NCI-H2107 treated with DMSO at 0.1 percent for 48 hours (cell line): ENCODE data around the gene GPRC5A.

Source experiments
- DNase-seq: peaks from one replicate; lab custom pipeline; 2025; ENCODE audit not compliant: unreplicated experiment; lab: John Stamatoyannopoulos, UW

GPRC5A gene

GRCh38 chr12:12883369-12884001 is 7.9 kb upstream of the GPRC5A start:
- DNase-seq = no peak

- peak; percentile 78 for DNase-seq
Observed at GRCh38 chr12:12885096-12885792, 6.1 kb upstream of the GPRC5A start.

GRCh38 chr12:12887471-12887870 is 3.9 kb upstream of the GPRC5A start:
- DNase-seq = no peak

DNA sequence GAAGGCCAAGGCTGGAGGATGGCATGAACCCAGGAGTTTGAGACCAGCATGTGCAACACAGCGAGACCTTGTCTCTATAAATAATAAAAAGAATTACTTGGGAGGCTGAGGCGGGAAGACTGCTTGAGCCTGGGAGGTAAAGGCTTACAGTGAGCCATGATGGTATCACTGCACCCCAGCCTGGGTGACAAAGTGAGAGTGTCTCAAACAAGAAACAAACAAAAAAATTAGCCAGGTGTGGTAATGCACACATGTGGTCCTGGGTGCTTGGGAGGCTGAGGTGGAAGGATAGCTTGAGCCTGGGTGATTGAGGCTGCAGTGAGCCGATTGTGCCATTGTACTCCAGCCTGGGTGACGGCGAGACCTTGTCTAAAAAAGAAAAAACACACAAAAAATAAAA is 1.7 kb upstream of the GPRC5A start:
- no peak for DNase-seq

GRCh38 chr12:12890543-12891079 is 751 bp upstream of the GPRC5A start:
- DNase-seq = peak; percentile 38

DNA sequence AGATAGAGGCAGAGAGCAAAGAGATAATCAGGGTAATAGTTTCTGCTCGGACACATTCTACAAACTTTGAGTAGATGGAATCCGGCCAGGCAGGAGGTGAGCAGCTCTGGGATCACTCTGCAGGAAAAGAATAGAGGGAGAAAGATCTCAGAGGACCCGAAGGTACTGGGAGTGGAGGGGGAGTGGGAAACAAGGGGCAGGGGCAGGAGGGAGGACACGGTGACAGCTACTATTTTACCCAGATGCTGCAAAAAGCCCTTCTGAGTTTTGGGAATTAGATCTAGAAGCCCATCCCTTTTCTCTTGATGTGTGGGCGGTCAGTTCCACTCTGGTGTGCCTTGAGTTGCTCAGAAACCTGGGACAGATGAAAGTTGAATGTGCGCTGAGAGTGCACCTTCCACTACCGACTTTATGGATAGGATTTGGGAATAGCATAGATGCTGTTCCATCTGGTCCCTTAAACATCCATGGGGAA is 556 bp downstream of the GPRC5A start:
- DNase-seq = no peak

DNA sequence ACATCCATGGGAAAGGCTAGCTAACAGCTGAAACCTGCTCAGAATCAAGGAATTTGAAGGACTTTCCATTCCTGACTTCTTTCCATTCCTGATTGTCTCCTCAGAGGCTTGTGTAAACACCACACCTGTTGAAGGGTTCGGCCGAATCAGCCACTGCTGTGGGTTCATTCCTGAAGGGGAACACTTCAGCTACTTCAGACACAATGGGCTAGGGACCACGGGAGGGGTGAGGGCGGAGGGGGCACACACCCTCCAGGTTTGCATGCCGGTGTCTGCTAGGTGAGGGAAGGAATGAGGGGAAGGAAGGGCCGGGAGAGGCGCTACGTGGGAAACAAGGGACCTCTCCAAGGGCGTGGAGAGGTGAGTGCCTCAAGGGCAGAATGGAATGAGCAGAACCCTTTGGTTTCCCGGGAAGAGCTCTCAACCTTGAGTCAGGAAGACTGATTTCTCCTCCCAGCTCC is 1.3 kb downstream of the GPRC5A start:
- DNase-seq = no peak

DNA sequence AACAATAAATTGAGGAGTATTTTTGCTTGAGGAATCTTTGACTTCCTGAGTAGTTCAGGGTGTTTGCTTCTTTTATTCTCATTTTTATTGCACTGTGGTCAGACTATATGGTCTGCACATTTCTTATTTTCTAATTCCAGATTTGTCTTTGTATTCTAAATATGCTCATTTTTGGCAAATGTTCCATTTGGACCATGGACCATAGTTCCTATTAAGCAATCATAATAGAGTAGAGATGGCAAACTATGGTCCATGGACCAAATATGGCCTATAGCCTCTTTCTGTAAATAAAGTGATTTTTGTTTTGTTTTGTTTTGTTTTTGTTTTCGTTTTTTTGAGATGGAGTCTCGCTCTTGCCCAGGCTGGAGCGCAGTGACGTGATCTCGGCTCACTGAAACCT is 2.1 kb downstream of the GPRC5A start:
- DNase-seq = no peak

GRCh38 chr12:12896260-12896659 is 4.9 kb downstream of the GPRC5A start:
- no peak for DNase-seq

DNA sequence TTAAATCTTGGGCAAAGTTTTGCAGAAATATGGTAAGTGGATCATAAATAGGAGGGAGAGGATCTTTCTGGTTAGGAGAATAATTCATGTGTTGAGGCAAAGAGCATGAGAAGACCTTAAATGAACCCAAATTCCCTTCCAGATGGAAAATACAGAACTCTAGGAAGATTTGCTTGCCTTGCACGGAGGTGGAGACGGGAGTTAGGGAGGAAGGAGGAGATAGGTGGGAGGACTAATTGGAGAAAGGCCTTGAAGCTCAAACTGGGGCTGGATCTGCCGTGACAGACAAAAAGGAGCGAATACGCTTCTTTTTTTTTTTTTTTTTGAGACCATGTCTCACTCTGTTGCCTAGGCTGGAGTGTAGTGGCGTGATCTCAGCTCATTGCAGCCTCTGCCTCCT is 5.9 kb downstream of the GPRC5A start:
- no peak for DNase-seq

DNA sequence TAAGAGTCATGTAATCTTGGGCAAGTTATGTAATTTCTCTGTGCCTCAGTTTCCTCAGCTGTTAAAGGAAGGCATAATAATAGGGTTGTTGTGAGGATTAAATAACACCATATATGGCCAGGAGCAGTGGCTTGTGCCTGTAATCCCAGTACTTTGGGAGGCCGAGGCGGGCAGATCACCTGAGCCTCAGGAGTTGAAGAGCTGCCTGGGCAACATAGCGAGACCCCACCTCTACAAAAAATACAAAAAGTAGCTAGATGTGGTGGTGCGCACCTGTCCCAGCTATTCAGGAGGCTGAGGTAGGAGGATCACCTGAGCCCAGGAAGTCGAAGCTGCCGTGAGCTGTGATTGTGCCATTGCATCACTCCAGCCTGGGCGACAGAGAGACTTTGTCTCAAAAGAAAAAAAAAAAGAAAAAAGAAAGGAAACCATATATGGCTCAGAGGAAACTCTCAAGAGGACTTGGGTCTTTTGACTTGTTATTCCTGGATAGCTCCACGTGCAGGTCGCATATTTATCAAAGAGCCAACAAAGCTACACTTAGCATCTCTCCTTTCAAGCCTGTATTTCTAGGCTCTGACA is 6.9 kb downstream of the GPRC5A start:
- DNase-seq = no peak

DNA sequence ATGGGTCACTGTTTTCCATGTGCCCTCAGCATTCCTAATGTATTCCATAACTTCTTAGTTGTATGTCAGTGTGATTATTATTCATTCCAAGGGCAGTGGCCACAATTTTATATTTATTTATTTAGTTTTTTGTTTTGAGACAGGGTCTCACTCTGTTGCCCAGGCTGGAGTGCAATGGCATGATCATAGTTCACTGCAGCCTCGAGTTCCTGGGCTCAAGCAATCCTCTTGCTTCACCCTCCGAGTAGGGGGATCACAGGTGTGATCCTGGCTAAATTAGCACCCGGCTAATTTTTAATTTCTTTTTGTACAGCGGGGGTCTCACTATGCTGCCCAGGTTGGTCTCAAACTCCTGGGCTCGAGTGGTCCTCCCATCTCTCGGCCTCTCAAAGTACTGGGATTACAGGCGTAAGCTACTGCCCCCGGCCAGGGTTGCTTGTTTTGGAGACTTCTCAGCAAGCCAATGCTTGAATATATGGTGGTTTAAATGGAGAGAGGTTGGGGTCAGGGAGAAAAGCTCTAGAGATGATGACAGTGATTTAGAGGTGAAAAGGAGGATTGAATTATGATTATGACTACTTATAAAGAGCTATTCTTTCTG is 7.6 kb downstream of the GPRC5A start:
- DNase-seq = no peak

GRCh38 chr12:12899530-12900380 is 8.4 kb downstream of the GPRC5A start:
- DNase-seq = no peak

- no peak for DNase-seq
Observed at GRCh38 chr12:12900786-12901157, 9.4 kb downstream of the GPRC5A start.

DNA sequence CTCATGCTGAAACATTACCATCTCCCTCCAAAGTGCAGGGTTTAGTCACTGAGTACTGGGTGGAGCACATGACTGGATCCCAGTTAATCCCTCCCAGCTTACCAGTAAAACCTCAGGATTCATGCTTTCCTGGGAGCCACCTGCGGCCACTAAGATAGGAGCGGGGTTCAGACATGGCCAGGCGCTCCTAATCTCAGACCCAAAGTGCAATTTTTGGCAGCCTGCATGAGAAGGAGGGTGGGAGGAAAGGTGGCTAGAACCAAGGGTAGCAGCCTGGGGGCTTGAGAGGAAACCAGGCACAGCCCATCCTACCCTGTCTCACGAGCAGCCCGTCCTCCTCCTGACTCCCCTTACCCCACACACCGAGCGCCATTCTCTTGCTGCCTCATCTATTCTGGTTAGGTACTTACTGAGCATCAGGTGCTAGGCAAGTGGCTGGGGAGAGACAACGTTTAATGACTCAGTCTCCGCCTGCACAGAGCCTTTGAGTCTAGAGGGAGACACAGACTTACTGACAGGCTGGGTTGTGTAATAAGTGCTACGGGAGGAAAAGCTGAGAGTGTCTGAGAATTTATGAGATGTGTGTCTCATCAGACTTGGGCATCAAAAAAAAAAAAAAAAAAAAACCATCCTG is 9.9 kb downstream of the GPRC5A start:
- no peak for DNase-seq

GRCh38 chr12:12902036-12902435 is 10.7 kb downstream of the GPRC5A start:
- DNase-seq = no peak

DNA sequence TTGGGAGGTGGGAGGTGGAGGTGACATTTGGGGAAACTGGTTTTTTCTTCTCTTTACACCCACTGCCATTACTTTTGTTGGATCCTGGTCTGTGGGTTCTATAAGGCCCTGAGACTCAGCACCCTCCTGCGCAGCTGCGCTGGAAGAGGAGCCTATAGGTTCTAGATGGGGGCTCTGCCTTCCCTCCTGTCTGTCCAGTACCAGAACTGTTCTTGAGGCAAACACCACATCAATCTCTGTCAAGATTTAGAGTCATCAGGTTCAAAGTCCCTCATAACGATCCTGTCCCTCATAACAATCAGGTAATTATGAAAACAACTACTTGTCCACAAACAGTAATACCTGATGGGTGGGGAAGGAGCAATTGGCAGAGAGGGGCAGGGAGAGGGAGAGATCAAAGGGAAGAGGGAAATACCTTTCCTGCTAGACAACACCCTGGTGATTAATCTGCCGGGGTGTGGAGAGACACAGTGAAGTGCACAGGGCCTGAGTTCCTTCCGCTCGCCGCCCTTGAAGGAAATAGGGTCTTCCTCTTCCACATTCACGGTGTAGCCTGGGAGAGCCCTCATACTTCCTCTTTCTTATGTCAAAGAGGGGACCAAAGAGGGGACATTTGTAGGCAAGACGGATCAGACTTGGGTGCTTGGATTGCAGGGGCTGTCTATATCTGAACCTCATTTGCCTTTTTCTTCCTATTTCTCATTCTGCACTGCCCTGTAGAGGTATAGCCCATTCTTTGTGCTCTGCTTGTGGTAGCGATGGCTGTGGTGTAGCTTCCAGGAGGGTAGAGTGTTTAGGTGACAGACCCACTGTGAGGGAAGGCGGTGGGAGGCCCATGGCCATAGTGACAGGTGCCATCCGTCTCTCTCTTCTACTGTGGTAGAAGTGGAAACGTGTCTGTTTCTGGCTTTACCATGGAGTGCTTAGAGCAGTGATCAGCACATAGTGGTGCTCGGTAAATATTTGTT is 12.6 kb downstream of the GPRC5A start:
- no peak for DNase-seq

DNA sequence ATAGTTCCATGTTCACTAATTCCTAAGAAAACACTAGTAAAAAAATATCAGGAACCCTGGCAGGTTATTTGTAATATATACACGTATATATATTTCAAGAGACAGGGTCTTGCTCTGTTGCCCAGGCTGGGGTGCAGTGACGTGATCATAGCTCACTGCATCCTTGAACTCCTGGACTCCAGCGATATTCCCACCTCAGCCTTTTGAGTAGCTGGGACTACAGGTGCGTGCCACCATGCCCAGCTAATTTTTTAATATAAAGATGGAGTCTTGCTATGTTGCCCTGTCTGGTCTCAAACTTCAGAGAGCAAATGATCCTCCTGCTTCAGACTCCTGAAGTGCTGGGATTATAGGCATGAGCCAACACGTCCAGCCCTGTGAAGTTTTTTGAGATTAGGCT is 16.2 kb downstream of the GPRC5A start:
- no peak for DNase-seq

GRCh38 chr12:12908252-12908651 is 16.9 kb downstream of the GPRC5A start:
- no peak for DNase-seq
